Head of caudate nucleus (tissue), 42 donors: Measurements from ENCODE around the gene GALNT17.

Experiments
- DNase-seq, 42 donors: peaks; one replicate each; pipeline versions ENCODE4 v3.0.0 to v3.0.0-alpha.2; 2020 to 2021; ENCODE audit warnings: mixed read lengths in 7 of 42
- intact Hi-C: fragments of 100-400 bp; cut with DNase I; formaldehyde crosslinking; loops from one replicate; pipeline ENCODE4 v1.15.0; 2022

Gene GALNT17

GRCh38 chr7:71466448-71467145 is 334.7 kb downstream of the GALNT17 start:
- DNase-seq, result no peak
- intact Hi-C loops, result no loop called here

- no peak for DNase-seq
- intact Hi-C loops, result no loop called here
Observed at GRCh38 chr7:71470326-71470725, 338.4 kb downstream of the GALNT17 start.

GRCh38 chr7:71470830-71471229 is 338.9 kb downstream of the GALNT17 start:
- no peak for DNase-seq
- intact Hi-C loops, result no loop called here

DNA sequence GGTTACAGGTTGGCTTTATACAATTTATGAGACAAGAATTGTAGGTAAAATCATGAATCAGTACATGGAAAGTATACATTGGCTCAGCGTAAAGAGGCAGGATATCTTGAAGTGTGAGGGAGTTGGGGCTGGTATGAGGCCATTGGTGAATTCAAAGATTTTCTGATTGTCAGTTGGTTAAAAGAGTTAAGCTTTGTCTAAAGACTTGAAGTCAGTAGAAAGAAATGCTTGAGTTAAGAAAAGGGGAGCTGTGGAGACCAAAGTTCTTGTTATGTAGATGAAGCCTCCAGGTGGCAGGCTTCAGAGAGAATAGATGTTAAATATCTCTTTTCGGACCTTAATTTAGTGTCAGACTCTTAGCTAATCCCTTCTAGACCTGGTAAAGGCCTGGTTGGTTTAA is 341.0 kb downstream of the GALNT17 start:
- intact Hi-C loops, result no loop called here
- DNase-seq, result no peak

DNA sequence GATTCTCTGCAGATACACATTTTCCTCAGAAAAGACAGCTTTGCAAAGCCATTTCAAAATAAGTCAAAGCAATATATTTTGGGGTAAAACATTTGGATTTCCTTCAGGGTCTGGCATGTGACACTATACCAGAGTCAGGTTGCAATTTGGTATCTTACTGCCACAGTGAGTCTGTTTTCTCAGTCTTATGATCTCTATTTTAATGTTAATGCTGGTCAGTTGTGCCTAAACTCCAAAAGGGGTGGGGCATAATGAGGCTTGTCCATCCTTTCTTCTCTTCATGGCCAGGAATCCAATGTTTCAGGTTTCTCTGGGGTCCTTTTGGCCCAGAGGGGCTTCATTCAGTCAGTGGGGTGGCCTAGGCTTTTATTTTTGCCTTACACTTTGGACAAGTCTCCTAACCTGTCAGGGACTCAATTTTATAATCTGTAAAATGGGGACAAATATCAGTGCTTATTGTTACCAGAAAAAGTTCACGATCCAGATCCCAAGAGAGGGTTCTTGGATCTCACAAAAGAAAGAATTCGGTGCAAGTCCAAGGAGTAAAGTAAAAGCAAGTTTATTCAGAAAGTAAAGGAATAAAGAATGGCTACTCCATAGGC is 341.5 kb downstream of the GALNT17 start:
- intact Hi-C loops, result no loop called here
- DNase-seq, result no peak

DNA sequence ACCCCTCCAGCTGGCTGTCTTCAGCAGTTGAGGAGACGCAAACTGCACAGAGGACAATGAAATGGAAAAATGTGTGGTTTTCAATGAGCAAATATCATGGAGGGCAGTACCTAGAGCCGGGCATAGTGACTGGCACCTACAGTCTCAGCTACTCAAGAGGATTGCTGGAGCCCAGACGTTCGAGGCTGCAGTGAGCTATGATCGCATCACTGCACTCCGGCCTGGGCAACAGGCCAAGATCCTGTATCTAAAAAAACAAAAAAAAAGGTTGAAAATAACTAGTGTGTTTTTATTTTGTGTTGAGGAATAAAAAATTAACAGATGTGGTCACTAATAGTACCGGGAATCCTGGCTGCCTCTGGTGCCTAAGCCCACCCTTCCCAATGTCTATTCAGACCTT is 345.5 kb downstream of the GALNT17 start:
- intact Hi-C loops, result no loop called here
- DNase-seq, result peak in 2 of 42 donors; percentile 40 to 44

DNA sequence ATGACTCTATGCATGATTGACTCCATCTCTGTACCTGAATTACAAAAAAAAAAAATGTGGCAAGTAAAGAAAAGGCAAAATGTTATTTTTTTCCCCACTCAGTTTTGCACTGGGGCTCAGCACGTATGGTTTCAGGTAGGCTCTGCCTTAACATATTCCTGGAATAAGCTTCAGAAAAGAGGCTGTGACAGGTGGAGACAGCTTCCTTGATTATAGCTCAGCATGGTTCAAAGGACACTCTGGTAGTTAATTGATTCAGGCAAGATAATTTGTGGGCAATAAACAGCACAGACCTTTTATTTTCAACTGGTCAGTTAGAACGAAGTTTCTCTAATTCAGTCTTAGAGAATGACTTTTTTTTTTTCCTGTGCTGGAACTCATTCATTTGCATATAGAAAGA is 347.3 kb downstream of the GALNT17 start:
- intact Hi-C loops, result no loop called here
- DNase-seq, result no peak

DNA sequence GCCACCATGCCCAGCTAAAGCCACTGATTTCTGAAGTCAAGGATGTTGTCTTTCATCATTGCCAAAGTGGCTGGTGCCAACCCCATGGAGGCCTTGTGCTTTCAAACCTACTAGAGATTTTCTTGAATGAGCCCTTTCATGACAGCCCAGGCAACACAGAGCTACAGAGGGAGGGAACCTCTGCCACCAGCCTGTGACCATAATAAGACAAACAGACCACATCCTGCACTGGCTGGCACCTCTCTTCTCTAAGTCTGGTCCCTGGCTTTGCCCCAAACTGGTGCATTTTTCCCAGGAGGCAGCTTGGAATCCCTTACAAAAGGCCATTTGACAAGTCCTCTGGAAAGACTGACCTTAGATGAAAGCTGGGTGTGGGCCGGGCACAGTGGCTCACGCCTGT is 348.8 kb downstream of the GALNT17 start:
- intact Hi-C loops, result no loop called here
- DNase-seq, result peak in 11 of 42 donors; percentile 2 to 37 (median 12)

DNA sequence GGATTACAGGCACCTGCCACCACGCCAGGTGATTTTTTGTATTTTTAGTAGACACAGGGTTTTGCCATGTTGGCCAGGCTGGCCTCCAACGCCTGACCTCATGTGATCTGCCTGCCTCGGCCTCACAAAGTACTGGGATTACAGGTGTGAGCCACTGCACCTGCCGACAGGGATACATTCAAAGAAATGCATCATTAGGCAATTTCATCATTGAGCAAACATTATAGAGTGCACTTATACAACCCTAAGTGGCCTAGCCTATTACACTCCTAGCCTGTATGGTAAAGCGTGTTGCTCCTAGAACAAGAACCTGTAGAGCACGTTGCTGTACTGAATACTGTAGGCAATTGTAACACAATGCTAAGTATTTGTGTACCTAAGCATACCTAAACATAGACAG is 350.3 kb downstream of the GALNT17 start:
- intact Hi-C loops, result no loop called here
- DNase-seq, result no peak

DNA sequence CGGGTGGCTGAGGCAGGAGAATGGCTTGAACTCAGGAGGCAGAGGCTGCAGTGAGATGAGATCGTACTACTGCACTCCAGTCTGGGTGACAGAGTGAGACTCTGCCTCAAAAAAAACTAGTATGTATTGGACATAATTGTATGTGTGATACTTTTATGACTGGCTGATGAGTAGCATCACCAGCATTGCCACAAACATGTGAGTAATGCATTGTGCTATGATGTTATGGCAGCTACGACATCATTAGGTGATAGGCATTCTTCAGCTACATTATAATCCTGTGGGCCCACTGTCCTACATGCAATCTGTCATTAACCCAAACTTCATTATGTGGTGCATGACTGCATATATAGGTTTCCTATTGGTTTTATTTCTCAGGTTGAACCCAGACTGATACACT is 352.4 kb downstream of the GALNT17 start:
- no peak for DNase-seq
- intact Hi-C loops, result no loop called here

GRCh38 chr7:71485586-71485985 is 353.6 kb downstream of the GALNT17 start:
- no peak for DNase-seq
- intact Hi-C loops, result no loop called here

GRCh38 chr7:71486414-71486813 is 354.5 kb downstream of the GALNT17 start:
- intact Hi-C loops, result no loop called here
- DNase-seq, result no peak

DNA sequence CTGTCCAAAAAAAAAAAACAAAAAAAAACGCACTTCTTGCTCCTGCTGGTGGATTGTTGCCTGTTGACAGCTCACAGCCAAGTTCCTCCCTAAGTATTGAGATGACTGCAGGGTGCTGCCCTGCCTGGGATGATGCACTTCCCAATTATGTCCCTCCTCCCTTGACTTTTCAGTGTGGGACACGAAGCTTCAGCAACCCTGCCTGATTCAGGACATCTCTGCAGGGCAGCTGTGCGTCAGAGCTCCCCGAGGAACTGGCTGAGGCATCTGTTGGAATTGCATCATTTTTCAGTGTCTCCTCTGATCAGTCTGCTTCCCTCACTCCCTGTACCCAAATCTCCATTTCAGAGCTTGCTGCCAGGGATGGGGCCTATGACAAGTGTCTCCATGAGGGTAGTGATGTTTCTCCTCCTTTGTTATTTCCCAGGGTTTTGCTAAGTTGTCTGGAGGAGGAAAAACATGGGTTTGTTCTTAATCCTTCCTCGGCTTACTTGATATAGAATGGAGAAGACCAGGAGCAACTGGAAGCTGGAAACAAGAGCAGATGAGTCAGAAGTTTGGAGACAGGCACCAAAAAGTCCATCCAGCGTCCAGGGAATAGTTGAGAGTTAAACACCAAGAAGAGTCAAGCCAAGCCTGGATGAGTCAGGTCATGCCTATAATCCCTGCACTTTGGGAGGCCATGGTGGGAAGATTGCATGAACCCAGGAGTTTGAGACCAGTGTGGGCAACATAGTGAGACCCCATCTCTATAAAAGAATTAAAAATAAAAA is 355.1 kb downstream of the GALNT17 start:
- intact Hi-C loops, result no loop called here
- DNase-seq, result no peak

DNA sequence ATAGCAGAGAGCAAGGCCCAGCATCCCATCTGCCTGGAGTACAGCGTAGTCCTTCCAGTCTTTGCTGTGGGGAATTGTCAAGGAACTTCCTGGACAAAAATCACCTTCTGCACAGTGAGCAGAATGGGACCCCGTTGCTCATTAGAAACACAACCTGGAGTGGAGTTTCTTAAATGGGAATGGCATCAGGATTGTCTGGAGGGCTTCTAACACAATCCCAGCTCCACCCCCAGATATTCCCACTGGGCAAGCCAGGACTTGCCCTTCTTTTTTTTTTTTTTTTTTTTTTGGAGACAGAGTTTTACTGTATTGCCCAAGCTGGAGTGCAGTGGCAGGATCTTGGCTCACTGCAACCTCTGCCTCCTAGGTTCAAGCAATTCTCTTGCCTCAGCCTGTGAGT is 356.4 kb downstream of the GALNT17 start:
- no peak for DNase-seq
- intact Hi-C loops, result no loop called here

DNA sequence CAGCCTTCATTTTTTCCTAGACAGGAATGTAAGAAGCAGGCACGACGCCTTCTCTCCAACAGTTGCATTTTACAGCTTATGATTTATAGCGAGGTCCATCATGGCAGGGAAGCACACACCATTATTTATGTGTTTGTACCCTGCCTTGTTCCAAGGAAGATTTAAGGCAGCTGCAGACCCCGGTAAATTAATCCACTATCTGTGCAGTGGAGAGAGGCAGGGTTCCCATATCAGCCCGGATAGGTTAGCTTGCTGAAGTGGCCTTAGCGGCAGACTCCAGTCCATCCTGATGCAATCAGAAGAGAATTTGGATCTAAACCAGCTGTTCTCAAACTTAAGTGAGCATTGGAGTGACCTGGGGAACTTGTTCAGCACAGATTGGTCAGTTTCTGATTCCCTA is 359.4 kb downstream of the GALNT17 start:
- DNase-seq, result no peak
- intact Hi-C loops, result no loop called here

GRCh38 chr7:71495828-71496227 is 363.9 kb downstream of the GALNT17 start:
- DNase-seq, result no peak
- intact Hi-C loops, result no loop called here

DNA sequence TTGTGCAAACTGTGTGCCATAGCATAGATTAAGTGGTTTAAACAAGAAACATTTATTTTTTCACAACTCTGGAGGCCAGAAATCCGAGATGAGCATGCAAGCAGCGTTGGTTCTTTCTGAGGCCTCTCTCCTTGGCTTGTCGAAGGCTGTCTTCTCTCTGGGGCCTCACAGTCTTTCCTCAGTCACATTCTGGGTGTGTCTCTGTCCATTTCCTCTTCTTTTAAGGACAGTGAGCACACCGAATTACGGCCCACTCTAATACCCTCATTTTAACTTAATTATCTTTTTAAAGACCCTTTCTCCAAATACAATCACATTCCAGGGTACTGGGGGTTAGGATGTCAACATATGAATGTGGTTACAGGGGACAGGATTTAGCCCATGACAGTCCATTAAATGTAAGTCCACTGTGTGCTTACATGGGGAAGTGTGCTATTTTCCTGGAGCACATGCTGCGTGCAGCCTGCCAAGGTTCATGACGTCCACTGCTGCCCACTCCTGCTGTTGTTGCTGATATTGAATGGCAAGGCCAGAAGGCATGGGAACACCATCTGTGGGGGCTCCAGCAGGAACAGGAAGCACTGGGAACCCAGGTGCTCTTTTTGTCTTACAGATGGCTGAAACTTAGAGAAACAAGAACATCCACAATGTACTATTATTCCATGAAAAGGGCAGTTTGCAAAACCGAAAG is 365.5 kb downstream of the GALNT17 start:
- intact Hi-C loops, result no loop called here

DNA sequence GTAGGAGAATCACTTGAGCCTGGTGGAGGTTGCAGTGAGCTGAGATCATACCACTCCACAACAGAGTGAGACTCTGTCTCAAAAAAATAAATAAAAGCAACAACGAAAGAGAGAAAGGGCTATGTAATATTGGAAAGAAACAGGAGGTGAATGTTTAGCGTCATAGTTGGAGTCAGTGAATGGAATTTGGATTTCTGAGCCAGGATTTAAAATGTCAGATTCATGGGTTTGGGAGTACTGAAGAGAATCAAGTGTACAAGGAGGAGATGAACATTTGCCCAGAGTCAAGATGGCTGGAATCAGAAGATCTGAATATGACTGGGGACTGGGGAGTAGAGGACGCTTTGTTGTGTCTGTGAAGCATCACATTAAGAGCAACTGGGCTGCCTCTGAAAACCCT is 366.4 kb downstream of the GALNT17 start:
- no peak for DNase-seq
- intact Hi-C loops, result no loop called here

More for the DNA sequence above, 365.5 kb downstream of the GALNT17 start:
- DNase-seq, result no peak

DNA sequence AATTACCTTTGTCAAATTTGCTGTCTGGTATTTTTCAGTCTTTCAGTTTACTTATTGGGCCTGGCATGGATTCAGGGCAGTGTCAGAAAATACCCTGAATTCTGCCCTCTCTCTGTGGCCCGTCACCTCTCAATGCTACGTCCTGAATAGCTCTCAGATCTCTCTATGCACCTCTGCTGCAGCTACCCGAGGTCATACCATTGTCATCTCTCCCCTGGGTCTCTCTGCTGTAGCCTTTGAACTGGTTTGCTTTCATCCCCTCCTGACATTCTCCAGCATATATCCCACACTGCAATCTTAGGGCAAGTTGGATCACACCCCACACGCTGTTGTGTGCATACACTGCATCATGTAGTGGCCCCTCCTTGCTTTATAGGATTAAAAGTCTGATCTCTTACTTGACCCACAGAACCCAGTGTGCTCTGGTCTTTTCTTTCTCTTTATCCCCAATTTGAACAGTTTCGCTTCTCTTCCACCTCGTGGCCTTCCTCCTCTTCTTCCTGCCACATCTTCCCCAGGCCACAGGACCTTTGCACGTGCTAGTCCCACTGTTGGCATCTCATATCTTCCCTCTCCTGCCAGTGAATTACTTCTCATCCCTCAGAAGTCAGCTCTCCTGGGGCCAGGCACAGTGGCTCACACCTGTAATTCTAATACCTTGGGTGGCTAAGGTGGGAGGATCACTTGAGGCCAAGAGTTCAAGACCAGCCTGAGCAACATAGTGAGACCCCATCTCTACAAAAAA is 372.9 kb downstream of the GALNT17 start:
- intact Hi-C loops, result no loop called here
- no peak for DNase-seq
